RPMI8226 (cell line): ENCODE data around the gene RPL29.
"Not testable (repeated sequence)": the region's sequence is repeated elsewhere in the genome, so short reads cannot be mapped to it uniquely, and the experiment has no call there.

Experiments
- DNase-seq: peaks from one replicate; pipeline ENCODE4 v3.0.0-alpha.2; 2015

RPL29 gene

DNA sequence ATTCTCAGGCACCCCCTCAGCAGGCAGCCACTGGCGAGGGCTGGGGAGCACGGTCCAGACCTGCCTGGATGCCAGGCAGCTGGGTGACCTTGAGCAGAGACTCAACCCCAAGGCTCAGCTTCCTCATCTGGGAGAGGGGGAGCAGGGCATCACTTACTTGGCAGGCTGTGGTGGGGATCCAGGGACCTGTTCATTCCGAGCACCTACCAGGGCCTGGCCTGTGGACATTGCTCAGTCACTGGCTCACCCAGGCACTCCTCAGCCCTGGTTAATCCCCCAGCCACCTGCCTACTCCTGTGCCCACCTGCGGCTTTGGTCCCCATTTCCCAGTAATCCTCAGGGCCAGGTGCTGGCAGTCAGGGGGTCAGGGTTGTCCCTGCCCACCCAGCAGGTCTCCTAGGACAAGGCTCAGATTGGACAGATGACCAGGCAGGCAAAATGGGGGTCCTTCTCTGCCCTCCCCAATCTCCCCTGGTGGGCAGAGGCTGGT is 9.3 kb upstream of the RPL29 start:
- DNase-seq: no peak

DNA sequence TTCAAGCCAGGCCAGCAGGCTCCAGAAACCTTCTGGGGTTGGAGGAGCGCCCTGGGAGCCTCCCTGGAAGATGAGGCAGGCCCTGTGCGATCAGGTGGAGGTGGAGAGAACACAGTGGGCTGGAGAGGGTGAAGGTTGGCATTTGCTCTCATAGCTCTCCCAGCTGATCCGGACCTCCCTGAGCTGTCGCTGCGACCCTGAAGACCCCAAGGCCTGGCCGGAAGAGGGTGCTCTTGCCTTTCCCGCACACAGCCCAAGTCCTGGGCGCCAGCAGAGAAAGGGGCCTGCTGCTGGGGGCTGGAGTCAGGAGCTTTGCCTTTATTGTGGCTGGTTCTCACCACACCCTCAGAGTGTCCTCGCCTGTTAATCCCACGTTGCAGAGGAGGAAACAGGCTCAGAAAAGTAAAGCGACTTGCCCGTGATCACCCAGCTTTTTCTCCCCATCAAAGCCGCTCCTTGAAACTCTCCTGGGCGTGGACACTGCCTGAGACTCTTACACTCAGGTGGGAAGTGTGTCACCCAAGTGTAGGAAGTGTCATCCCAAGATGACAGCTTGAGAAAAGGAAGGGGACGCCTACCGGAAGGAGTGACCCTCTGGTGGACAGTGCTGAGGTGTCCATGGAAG is 8.6 kb upstream of the RPL29 start:
- DNase-seq: no peak

DNA sequence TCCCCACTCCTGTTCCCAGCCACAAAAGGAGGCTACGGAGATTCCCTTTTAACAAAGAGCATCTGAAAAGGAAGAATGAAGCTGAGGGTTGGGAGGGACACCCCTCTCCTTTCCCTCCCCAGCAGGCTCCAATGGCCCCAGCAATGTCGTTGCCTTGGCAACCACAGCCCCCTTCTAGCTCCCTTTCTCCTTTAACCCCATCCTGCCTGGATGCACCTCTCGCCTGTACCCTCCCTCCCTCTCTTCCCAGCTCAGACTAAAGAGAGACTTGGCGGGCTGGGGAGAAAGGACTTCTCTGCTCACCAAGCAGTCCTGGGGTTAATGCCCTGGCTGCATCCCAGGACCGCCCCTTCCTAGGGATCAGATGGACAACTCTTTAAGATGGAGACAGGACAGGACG is 7.1 kb upstream of the RPL29 start:
- no peak for DNase-seq

DNA sequence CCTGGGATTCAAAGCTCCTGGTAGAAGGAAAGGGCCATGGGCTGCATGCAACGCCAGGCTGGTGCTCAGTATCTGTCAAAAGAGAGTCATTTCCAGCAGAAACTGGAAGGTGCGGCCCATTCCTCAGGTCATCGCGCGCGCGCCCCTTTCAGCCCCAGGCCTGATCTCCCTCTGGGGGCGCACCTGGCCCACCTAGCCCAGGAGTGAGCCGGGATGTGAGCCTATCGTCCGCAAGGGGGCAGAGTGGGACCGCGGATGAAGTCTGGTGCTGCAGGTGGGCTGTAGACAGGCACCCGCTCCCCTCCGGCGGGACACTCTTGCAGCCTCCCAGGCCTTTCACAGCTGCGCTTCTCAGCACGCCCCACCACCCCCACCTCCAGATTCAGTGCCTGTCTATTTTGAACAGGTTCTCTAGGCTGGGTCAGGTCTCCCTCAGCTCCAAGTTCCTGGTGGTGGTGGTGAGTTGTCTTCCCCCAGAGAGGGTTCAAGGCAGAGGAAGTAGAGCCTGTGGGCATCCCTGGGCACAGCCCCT is 5.8 kb upstream of the RPL29 start:
- peak; percentile 83 for DNase-seq

DNA sequence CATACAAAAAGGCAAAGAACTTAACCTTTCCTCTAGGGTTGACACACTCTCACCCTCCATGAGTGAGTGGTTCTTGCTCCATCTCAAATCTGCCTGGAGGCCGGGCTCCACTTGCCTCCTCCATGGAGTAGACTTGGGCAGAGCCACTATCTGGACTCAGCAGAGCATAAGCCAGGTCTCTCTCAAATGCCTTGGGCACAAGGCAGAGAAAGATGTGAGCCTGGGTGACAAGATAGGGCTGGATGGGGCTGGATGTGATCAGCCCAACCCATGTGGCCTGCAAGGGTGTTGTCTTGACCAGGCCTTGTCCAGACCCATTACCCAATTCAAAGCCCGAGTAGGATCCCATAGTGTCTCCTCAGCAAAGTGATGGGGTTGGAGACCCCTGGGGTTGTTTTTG is 4.2 kb upstream of the RPL29 start:
- no peak for DNase-seq

DNA sequence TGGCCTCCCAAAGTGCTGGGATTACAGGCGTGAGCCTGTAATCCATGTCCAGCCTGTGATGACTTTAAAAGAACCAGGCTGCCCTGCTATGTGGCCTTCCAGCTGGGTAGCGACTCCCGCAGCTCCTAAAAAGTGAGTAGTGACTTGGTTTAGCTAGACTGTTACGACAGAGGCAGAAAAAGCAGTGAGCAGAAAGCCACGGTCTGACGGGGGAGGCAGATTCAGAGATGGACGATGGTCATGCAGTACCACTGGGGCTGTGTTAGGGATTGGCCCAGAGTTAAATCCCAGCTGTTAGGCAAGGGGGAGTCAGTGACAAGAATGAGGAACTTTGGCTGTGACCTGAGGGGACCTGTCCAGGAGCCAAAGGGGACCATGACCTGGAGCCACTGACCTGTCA is 3.1 kb upstream of the RPL29 start:
- no peak for DNase-seq

DNA sequence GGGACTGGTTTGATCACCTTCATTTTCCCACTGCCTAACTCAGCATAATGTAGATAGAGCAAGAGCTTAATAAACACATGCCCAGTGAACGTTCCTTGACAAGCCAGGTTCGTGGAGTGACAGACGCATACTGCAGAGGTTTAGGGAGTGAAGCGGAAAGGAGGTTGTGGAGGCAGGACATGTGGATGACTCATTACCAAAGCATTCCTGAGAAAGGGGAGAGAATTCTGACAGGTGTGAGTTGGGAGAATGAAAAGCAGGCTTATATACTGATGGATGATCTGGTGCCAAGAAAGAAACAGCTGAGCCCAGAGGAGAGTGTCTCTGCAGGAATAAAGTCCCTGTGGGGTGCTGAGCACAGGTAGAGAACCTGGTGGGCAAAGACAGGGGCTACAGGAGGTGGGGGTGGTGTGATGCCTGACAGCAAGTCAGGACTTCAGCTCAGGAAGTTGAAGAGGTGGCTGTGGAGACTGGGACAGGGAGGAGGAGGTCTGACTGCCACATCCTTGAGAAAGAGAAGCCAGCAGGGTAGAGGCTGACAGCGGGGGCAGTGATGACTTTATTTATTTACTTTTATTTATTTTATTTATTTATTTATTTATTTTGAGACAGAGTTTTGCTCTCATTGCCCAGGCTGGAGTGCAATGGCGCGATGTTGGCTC is 2.4 kb upstream of the RPL29 start:
- no peak for DNase-seq

DNA sequence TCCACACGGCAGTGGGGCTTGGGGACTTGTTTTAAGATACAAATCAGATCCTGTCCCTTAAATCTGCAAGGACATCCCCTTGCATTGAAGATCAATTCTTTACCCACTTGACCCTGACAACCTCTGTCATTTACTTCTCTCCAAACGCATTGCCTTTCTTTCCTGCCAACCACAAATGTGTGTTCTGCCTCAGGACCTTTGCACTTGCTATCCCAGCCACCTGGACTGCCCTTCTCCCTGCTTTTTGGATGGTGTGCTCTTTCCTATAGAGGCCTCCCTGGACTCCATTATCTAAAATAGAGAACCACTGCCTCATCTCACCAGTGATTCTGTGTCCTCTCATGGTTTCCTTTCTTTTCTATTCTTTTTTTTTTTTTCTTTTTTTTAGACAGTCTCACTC is 1.5 kb upstream of the RPL29 start:
- DNase-seq: no peak

DNA sequence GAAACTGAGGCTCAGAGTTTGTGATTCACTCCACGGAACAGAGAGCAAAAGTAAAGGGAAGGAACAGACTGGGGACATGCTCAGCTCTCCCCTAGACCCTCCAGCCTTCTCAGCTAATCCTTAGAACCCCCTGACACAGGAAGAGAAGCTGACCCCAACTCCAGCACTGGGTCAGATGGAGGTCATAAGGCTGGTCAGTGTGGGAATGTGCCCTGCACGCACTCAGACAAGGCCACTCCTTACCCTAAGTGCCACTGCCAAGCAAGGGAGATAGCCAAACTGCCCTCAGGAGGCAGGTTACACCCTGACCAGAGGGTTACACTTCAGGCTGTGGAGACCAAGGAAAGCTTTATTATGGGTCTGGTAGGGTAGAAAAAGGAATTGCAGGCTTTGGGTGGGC is 1.2 kb downstream of the RPL29 start:
- no peak for DNase-seq

DNA sequence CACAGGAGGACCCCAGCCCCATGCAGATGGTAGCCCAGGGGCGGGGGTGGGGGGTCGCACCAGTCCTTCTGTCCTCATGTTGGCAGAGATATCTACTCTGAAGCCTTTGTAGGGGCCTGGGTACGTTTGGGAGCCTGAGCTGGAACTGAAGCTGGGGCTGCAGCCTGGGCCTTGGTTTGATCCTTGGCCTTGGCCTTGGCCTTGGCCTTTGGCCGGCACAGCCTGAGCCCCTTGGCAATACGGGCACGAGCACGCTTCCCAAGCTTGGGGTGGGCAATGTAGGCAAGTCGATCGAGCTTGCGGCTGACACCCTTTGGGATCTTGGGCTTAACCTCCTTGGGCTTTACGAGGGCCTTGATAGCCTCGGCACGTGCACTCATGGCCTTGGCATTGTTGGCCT is 2.0 kb downstream of the RPL29 start:
- DNase-seq: not testable (repeated sequence)

DNA sequence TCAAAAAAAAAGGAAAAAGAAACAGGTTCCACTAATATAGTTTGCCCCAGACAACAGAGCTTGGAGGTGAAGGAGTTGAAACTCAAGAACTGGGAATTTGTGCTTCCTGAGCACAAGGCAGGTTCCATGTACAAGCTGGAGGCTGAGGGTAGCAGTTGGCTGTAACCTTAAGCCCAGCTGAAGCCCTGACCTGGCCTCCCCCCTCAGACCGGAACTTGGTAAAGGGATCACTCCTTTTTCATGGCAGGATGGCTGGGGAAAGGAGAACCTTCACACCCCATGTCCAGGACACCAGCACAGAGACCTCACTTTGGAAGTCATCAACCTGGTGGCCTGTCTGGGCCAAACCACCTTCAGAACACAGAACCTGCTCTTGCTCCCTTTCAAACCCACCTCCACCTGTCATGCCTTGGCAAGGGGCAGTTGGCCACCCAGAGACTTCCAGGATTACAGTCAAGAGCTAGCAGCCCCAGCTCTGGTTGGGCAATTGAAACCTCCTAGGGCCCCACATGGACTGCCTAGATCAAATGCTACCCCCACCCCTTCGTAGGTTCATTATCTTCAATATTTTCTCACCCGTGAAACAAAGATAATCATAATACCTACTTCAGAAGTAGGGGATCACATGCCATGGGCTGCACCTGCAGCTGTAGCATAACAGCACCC is 3.5 kb downstream of the RPL29 start:
- no peak for DNase-seq

DNA sequence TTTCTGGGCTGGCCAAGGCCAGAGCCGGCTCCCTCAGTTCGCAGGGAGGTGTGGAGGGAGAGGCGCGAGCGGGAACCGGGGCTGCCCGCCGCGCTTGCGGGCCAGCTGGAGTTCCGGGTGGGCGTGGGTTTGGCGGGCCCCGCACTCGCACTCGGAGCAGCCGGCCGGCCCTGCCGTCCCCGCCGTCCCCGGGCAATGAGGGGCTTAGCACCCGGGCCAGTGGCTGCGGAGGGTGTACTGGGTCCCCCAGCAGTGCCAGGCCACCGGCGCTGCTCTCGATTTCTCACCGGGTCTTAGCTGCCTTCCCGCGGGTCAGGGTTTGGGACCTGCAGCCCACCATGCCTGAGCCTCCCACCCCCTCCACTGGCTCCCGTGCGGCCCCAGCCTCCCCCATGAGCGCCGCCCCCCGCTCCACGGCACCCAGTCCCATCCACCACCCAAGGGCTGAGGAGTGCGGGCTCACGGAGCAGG is 5.2 kb downstream of the RPL29 start:
- DNase-seq: not testable (repeated sequence)

DNA sequence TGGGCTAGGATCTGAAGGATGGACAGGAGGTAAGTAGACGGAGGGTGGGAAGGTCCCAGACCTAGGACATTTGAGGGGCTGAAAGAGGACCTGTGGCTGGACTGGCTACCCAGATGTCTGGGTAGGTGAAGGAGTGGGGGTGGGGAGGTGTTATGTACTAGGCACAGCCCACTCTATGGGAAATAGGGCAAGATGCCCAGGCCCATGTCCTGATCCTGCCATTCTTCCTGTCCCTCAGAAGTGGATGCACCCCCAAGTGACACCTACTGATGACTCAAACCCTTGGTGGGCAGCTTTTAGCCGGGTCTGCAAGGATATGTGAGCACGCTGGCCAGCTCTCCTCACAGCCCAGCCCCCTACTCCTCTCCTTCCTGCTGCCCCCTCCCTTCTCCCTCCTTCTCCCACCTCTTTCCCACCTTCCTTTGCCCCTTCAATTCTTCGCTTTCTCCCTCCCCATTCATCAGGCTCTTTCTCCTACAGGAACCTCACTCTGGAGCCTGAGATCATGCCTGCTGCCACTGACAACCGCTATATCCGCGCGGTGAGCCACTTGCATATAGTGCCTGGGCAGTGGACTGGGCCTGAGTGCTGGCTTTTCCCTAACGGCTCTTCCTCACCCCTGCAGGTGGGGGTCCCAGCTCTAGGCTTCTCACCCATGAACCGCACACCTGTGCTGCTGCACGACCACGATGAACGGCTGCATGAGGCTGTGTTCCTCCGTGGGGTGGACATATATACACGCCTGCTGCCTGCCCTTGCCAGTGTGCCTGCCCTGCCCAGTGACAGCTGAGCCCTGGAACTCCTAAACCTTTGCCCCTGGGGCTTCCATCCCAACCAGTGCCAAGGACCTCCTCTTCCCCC is 7.2 kb downstream of the RPL29 start:
- no peak for DNase-seq

DNA sequence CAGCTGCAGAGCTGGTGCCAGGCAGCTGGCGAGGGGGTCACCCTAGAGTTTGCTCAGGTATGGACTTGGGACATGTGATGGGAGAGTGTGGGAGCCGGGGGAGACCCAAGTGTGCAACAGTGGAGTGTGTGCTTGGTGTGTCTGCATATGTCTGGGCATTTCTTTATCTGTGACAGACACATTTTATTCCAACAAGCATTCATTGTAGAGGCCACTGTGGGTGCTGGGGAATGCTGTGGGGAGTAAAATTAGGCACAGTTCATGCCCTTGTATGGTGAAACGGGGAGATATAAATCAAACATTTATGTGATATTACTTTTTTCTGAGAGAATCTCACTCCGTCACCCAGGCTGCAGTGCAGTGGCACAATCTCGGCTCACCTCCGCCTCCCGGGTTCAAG is 8.1 kb downstream of the RPL29 start:
- no peak for DNase-seq

DNA sequence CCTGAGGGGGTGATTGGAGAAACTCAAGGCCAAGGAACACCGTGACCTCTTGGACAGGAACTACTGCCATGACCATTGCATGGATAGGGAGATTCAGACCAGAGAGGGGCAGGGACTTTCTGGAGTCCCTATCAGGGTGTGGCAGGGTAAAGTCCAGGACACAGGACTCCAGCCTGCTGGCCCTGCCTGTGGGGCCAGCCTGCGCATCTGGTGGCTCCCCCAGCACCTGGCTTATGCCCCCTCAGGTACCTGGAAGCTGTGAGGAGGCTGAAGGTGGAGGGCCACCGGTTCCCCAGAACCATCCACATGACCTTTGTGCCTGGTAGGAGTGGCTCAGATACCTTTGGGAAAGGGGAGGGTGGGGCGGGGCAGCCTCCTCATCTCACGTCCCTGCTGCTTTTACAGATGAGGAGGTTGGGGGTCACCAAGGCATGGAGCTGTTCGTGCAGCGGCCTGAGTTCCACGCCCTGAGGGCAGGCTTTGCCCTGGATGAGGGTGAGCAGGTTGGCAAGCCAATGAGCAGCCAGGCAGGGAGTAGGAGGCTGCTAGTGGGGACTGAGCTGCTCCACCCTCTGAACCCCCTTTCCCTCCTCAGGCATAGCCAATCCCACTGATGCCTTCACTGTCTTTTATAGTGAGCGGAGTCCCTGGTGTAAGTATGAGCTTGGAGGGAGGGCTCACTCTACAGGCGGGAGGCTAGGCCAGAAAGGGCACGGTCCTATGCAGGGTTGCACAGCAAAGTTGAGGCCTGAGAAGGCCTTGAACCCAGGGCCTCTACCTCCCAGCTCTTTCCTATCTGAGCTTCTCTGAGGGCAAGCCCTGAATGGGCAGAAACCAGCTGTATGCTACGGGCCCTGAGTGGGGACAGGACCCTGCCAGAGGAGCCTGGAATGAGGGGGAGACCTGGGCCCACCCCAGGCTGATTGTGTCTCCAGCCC is 9.4 kb downstream of the RPL29 start:
- DNase-seq: no peak

DNA sequence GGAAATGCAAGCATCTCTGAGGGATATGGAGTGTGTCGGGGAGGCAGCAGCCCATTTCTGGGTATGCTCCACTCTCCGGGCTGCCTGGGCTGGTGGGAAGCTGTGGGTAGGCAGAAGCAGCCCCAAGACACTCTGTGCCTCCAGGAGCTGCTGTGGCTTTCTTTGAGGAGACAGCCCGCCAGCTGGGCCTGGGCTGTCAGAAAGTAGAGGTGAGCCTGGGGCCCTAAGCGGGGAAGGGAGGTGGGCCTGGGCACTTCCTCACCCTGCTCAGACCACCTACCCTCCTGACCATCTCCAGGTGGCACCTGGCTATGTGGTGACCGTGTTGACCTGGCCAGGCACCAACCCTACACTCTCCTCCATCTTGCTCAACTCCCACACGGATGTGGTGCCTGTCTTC is 10.6 kb downstream of the RPL29 start:
- no peak for DNase-seq

DNA sequence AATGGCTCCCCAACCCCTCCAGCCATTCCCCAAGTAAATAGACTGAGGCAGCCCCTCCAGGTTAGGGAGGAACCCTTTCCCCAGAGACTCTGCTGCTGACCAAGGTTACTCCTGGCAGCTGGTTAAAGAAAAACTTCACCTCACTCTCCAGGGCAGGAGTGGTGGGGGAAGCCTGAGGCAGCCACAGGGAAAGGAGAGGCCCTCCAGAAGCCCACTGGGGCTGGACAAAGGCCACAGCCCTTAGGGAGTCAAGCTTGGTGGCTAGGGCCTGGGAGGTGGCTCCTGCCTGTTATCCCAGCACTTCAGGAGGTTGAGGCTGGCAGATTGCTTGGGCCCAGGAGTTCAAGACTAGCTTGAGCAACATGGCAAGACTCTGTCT is 11.4 kb downstream of the RPL29 start:
- DNase-seq: no peak

DNA sequence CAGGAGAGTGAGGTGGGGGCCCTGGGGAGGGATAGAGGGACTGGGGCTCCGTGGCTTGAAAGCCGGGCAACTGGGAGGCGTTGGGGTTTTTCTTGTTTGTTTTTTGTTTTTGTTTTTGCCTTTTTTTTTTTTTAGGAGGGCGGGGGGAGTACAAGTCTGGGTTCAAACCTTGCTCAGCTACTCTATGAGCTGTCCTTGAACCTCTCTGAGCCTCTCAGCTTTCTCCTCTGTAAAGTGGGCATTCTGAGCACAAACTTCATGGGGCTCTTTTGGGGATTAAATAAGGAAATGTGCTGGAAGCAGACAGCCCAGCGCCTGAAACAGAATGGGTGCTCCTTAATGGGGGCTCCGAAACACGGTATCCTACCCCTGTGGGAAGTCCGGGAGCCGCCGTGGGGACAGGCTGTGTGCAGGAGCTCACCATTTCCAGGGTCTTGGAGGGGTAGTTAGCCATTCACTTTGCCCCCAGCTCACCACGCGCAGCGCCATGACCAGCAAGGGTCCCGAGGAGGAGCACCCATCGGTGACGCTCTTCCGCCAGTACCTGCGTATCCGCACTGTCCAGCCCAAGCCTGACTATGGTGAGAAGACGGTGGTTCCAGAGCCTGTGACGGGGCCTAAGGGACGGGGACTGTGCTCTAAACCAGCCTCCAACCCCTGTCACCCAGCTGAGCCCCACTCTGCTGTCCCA is 12.0 kb downstream of the RPL29 start:
- DNase-seq: no peak

DNA sequence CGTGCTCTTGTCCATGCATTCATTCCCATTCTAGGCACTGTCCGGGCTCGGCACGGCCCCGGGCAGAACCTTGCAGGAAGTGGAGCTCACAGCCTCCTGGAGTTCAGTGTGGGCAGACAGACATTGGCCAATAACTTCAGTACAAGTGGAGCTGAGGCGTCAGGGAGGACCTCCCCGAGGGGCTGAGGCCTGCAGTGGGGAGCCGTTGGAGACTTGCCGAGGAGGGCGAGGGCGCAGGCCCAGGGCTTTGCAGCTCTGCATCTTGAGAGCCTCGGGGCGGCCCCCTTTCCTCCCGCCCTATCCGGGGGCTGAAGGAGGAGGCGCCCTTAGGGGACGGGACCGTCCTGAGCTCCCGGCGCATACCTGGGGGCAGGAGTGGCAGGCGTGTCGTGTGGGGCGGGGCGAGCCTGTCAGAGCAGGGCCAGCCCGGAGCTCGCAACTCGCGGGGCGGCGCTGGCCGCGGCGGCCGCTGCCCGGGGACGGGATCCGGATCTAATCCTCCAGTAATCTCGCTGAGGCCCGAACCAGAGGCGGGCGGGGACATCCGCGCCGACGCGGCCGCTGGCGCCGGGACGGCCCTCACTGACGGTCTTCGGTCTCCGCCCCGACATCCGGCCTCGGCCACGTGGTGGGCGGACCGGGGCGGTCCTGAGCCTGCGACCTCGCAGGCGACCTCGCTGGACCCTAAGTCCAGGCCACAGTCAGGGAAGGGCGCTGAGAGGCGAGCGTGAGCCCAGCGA is 12.7 kb downstream of the RPL29 start, which contains the start of gene ACY1:
Gene ACY1 (plus strand): TSS at position 698 of the 740 bp plus-strand sequence. CDS start 530 bp downstream, outside the sequence.
- peak; percentile 87 for DNase-seq

DNA sequence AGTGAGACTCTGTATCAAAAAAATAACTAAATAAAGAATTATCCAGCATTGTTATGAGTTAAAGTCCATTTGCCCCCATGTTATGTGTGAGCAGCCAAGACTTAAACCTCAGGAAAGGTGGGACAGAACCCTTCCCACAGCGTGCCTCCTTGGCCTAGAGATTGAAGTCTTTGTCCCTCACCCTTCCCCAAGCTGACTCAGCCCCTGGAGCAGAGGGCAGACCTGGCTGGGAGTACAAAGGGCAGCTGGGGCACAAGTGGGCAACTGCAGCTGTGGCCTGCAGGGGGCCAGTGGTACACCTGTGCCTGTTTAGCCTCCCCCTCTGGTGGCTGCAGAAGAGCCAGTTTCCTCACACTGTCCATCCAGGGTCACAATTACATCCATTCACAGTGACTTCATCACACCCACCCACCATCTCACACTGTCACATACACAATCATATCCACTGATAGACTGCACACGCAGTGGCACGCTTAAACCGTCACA is 13.3 kb downstream of the RPL29 start:
- peak; percentile 87 for DNase-seq
